GM12875 (cell line): ENCODE data around the gene MRPL22.

ENCODE experiments used
- H3K4me3 ChIP-seq: one replicate; pipeline ENCODE4 v1.5.1; 2011; ENCODE audit warnings: low read depth, low read length, control low read depth
- TF ChIP-seq, protein P1 (sequence below): IDR thresholded peaks from 2 replicates; pipeline ENCODE4 v1.5.1; 2011; ENCODE audit warnings: low read depth, mild to moderate bottlenecking, control low read depth, inconsistent platforms, low read length, moderate library complexity, borderline replicate concordance; ENCODE audit not compliant: insufficient read depth

Gene MRPL22

DNA sequence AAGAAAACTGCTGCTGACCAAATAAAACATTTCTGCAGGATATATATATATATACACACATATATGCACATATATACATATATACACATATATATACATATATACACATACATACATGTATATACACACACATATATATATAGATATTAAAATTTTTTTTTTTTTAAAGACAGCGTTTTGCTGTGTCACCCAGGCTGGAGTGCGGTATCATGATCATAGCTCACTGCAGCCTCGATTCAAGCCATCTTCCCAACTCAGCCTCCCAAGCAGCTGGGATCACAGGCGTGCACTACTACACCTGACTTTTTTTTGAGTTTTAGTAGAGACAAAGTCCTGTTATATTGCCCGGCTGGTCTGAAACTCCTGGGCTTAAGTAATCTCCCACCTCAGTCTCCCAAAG lies 2.7 kb downstream of the MRPL22 start:
- no peak overlapping the region for H3K4me3 ChIP-seq
- TF ChIP-seq, protein P1, sequence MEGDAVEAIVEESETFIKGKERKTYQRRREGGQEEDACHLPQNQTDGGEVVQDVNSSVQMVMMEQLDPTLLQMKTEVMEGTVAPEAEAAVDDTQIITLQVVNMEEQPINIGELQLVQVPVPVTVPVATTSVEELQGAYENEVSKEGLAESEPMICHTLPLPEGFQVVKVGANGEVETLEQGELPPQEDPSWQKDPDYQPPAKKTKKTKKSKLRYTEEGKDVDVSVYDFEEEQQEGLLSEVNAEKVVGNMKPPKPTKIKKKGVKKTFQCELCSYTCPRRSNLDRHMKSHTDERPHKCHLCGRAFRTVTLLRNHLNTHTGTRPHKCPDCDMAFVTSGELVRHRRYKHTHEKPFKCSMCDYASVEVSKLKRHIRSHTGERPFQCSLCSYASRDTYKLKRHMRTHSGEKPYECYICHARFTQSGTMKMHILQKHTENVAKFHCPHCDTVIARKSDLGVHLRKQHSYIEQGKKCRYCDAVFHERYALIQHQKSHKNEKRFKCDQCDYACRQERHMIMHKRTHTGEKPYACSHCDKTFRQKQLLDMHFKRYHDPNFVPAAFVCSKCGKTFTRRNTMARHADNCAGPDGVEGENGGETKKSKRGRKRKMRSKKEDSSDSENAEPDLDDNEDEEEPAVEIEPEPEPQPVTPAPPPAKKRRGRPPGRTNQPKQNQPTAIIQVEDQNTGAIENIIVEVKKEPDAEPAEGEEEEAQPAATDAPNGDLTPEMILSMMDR, result no peak

DNA sequence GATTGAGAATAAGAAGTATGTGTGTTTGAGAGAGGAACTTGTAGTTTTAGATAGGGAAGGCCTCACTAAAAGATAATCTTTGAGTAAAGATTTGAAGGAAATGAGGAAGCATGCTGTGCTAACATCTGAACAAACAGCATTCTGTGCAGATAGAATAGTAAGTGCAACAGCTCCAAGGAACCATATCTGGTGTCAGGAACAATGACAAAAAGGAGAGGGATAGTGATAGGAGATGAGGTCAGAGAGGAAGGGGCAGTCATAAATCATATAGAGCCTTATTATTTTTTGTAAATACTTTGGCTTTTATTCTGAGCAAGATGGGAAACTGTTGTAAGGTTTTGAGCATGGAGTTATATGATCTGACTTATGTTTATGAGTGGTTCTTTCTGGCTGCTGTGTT lies 3.8 kb downstream of the MRPL22 start:
- TF ChIP-seq, protein P1, result no peak

DNA sequence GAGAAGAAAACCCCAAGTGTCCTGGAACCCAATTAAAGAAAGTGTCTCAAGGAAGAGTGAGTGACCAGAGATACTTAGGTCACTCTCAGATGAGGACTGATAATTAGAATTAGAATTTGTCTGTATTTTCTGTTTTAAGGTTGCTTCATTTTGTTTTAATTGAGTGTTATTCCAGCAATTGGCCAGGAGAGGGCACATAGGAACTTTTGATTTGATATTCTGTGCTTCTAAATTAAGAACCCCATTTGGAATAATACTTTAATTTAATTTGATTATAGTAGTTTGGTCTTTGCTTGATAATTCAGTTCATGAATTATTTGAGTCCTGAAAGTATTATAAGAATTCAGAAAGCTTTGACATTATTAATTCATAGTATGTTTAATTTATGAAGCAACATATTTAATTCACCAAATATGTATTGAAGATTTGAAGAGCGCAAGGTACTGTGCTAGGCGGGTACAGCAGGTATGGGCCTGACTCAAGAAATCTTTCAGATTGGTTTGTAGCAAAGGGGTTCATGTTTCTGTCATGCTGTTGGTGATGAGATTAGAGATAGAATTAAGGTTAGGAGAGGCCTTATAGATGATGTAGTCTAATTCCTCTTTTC lies 4.9 kb downstream of the MRPL22 start:
- TF ChIP-seq, protein P1, result peak; percentile 20; the same call in 1 of the 2 replicates
- no peak overlapping the region for H3K4me3 ChIP-seq

More for the DNA sequence above, 3.8 kb downstream of the MRPL22 start:
- H3K4me3 ChIP-seq, result no peak overlapping the region

DNA sequence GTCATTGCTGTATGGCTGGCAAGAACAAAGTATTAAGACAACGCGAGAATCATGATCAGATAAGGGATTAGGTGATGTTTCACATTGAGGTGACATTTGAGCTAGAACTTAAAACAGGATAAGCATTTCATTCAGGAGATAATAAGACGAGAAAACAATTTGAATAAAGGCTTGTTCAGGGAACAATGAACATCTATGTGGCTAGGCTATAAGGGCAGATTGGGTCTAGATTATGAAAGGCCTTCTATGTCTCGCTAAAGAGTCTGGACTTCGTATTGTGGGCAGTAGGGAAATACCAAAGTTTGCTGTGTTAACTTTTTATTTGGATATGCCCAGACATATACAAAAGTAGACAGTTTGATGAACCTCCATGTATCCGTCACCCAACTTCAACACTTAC lies 6.9 kb downstream of the MRPL22 start:
- TF ChIP-seq, protein P1, result no peak

DNA sequence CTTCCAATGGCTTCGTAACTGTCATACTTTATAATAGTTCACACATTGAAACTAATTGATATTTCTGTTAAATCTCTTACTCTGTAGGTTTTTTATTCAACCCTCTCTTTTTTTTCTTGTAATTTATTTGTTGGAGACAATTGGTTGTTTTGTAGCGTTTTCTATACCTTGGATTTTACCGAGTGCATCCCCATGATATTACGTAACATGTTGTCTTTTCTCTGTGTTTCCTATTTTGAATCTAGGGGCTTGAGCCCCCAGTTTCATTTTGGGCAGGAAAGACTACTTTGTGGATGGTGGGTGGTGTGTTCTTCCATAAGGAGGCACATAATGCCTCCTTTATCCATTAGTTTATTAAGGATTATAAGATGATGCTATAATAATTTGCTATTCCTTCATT lies 7.4 kb downstream of the MRPL22 start:
- TF ChIP-seq, protein P1, result no peak
- no peak overlapping the region for H3K4me3 ChIP-seq

More for the DNA sequence above, 6.9 kb downstream of the MRPL22 start:
- H3K4me3 ChIP-seq, result no peak overlapping the region

DNA sequence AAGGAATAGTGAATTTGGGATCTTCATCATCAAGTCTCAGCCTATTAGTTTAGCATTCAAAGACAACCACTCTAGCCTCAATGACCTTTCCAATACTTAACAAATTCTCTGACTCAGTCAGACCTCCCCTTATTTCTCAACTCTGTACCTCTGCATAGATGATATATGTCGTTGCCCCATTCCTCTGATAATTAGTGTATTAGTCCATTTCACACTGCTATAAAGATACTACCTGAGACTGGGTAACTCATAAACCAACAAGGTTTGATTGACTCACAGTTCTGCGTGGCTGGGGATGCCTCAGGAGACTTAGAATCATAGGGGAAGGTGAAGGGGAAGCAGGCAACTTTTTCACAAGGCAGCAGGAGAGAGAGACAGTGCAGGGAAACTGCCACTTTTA lies 8.9 kb downstream of the MRPL22 start:
- TF ChIP-seq, protein P1, result no peak
- no peak overlapping the region for H3K4me3 ChIP-seq

DNA sequence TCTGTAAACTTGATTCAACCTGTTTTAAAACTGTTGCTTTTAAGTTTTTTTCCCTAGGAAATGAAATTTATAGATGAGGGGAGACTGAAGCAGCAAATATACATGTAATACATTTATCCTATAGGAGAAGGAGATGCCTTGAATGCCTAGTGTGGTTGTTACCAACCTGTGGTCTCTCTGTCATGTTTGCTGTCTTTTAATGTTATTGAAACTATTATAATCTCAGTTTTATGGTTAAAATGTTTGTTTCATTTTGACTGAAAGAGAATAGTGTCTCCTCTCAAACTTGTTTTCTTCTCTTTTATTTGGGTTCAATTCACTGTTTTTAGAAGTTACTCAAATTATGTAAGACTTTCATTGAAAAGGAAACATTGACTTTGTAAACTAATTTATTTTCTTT lies 15.8 kb downstream of the MRPL22 start:
- TF ChIP-seq, protein P1, result no peak
- no peak overlapping the region for H3K4me3 ChIP-seq
